ENCODE results near the gene ZBTB7C.

- TF ChIP-seq CTCF (IDR thresholded peaks at IDR 0.05) (no peak), POLR2A (IDR thresholded peaks at IDR 0.05) (no peak)
Measured at GRCh38 chr18:48052842-48053241, 356.3 kb downstream of the ZBTB7C start.
